ENCODE data around the gene CACNA1A. TPM values are rescaled to one million over a fixed set of nuclear protein-coding genes. Genes with fewer than 3 reads are reported as not detected.

Gene CACNA1A
- total and polyA plus RNA-seq, 8 donors, result 2.4 to 42.6 (median 6.8) TPM

- ATAC-seq (no peak), DNase-seq (no peak), FAIRE-seq (no peak)
- H3K9me3 ChIP-seq, result no peaks in the 10 kb centered on the region
- no peak overlapping the region for H3K27ac ChIP-seq
- H3K27me3 ChIP-seq, result no peaks in the 10 kb centered on the region
- intact Hi-C loops (cut with DNase I), result loop anchor here in 1 of 3 donors (10.0 kb wide), 1 partner anchor 143 kb away; no protein-coding TSS in a partner anchor
- H3K36me3 ChIP-seq, result no peaks in the 10 kb centered on the region
- no peak overlapping the region for H3K4me3 ChIP-seq
- no peak for TF ChIP-seq CTCF (IDR thresholded peaks at IDR 0.05)
- WGBS, 2 donors, result 23 to 37% methylated on average over 24 of the region's 24 CpGs
- H3K4me1 ChIP-seq, result no peaks in the 10 kb centered on the region
These were observed 224.6 kb downstream of the CACNA1A start for GRCh38 chr19:13281567-13282291.

GRCh38 chr19:13277104-13277809, 229.0 kb downstream of the CACNA1A start:
- no peak for FAIRE-seq
- Histone ChIP-seq H3K27ac (no peak overlapping the region), H3K27me3 (no peaks in the 10 kb centered on the region), H3K4me1 (no peaks in the 10 kb centered on the region), H3K4me3 (no peak overlapping the region), H3K36me3 (no peaks in the 10 kb centered on the region), H3K9me3 (no peaks in the 10 kb centered on the region)
- peak in 3 of 6 donors; percentile 39 to 59 (median 47) for DNase-seq
- TF ChIP-seq CTCF (IDR thresholded peaks at IDR 0.05), result peak; percentile 33 to 69 (median 46)
- peak; percentile 96 to 98 (median 96) for ATAC-seq
- 32 to 40% methylated on average over 17 of the region's 17 CpGs for WGBS, 2 donors
- intact Hi-C loops (cut with DNase I), result loop anchor here in 2 of 3 donors (5.0 kb wide), 1 partner anchor 310 kb away; no protein-coding TSS in a partner anchor

- intact Hi-C loops (cut with DNase I), result loop anchor here in 2 of 3 donors (5.0 kb wide), 1 partner anchor 312 kb away; no protein-coding TSS in a partner anchor
- no peak for ATAC-seq
These were observed 231.1 kb downstream of the CACNA1A start for GRCh38 chr19:13275016-13275722.

GRCh38 chr19:13270514-13271105, 235.7 kb downstream of the CACNA1A start:
- no peak for TF ChIP-seq CTCF (IDR thresholded peaks at IDR 0.05)
- H3K4me3 ChIP-seq, result no peak overlapping the region

More at GRCh38 chr19:13275016-13275722, 231.1 kb downstream of the CACNA1A start:
- no peak for DNase-seq
- no peak overlapping the region for H3K27ac ChIP-seq
- no peak for TF ChIP-seq CTCF (IDR thresholded peaks at IDR 0.05)
- H3K9me3 ChIP-seq, result no peaks in the 10 kb centered on the region
- no peaks in the 10 kb centered on the region for H3K36me3 ChIP-seq
- no peak for FAIRE-seq
- H3K4me3 ChIP-seq, result no peak overlapping the region
- 70 to 82% methylated on average over 10 of the region's 10 CpGs for WGBS, 2 donors
- no peaks in the 10 kb centered on the region for H3K4me1 ChIP-seq
- H3K27me3 ChIP-seq, result no peaks in the 10 kb centered on the region

More at GRCh38 chr19:13270514-13271105, 235.7 kb downstream of the CACNA1A start:
- no peaks in the 10 kb centered on the region for H3K9me3 ChIP-seq
- ATAC-seq, result no peak
- H3K36me3 ChIP-seq, result no peaks in the 10 kb centered on the region
- H3K4me1 ChIP-seq, result no peaks in the 10 kb centered on the region
- intact Hi-C loops (cut with DNase I), result no loop called here
- no peak for FAIRE-seq
- no peak overlapping the region for H3K27ac ChIP-seq
- 75 to 77% methylated on average over 5 of the region's 5 CpGs for WGBS, 2 donors
- no peak for DNase-seq
- H3K27me3 ChIP-seq, result no peaks in the 10 kb centered on the region

Data from pancreas (tissue), 10 donors.